Measurements from ENCODE around the gene ZNRF3.

Gene ZNRF3

DNA sequence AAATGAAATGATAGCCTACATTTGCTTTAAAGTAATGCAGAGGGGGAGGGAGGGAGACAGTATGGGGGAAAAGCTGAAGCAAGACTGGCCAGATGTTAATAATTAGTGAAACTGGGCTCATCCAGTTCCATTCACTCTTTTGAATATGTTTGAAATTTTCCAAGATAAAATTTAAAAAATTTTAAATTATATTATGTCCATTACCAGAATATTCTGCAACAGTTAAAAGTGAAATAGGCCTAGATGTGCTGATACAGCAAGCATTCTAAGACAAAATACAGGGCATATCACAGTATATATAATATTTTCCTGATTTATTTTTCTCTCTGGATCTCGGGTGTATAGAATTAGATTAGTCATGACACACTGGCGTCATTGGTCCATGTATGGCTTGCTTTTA lies 13.6 kb upstream of the ZNRF3 start:
- Histone ChIP-seq H3F3A (ENCODE audit: insufficient read depth) (no peaks in the 10 kb centered on the region), H3K4me2 (ENCODE audit: low read depth, low read length, poor library complexity, severe bottlenecking) (no peak overlapping the region), H2AFZ (ENCODE audit: low read depth, low read length, severe bottlenecking) (no peak overlapping the region), H3K79me2 (ENCODE audit: insufficient read depth, low read length) (no peaks in the 10 kb centered on the region), H3K27ac (ENCODE audit: low read depth, low read length) (no peak overlapping the region), H3K27me3 (ENCODE audit: low read length) (no peaks in the 10 kb centered on the region), H3K9me2 (replicated peaks; ENCODE audit: insufficient read depth, low read length) (no peaks in the 10 kb centered on the region), H3K9ac (ENCODE audit: low read length) (no peak overlapping the region), H4K20me1 (ENCODE audit: low read depth, low read length) (no peaks in the 10 kb centered on the region), H3K36me3 (ENCODE audit: low read length) (no peaks in the 10 kb centered on the region), H3K4me3 (ENCODE audit: insufficient read depth, low read length, poor library complexity, severe bottlenecking) (no peak overlapping the region), H3K9me3 (ENCODE audit: insufficient read depth, low read length) (no peaks in the 10 kb centered on the region)
- no peak for TF ChIP-seq EZH2phosphoT487 (conservative IDR thresholded peaks at IDR 0.05; ENCODE audit: low read length)
- TF ChIP-seq, protein P1, sequence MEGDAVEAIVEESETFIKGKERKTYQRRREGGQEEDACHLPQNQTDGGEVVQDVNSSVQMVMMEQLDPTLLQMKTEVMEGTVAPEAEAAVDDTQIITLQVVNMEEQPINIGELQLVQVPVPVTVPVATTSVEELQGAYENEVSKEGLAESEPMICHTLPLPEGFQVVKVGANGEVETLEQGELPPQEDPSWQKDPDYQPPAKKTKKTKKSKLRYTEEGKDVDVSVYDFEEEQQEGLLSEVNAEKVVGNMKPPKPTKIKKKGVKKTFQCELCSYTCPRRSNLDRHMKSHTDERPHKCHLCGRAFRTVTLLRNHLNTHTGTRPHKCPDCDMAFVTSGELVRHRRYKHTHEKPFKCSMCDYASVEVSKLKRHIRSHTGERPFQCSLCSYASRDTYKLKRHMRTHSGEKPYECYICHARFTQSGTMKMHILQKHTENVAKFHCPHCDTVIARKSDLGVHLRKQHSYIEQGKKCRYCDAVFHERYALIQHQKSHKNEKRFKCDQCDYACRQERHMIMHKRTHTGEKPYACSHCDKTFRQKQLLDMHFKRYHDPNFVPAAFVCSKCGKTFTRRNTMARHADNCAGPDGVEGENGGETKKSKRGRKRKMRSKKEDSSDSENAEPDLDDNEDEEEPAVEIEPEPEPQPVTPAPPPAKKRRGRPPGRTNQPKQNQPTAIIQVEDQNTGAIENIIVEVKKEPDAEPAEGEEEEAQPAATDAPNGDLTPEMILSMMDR (IDR thresholded peaks at IDR 0.05; ENCODE audit: insufficient read depth, low read length, poor library complexity, severe bottlenecking), result no peak

DNA sequence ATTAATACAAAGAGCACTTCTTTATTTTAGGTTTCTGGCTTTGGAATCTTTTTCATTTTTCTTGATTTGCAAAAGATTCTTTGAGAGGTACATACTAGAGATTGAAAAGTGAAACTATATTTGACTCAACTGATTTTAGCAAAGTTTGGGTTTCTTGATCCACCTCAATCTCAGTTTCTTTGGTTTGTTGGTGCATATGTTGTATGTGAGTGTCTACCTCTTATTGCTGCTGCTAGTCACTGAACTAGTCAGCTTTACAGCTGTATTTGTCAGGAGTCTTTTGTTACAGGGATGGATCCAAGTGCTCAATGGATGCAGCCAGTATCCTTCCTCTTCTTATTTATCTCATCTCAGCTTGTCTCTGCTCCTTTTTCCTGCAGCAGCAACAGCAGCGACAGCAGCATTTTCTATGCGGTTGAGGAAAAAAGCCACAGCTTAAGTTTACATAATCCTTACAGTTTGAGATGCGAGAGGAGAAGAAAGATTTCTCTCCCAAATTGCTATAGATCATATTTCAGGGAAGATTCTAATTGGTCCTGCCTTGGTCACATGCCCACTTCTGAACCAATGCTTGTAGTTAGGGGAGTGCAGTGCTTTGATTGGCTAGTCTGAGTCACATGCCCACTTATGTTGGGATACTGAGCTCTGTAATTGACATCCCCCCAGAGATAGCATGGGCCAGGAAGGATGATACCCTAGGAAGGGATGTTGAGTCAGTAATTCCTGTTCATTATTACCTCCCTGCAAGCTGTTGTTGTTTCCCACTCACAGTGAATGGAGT lies 10.0 kb upstream of the ZNRF3 start:
- no peaks in the 10 kb centered on the region for H3K9me2 ChIP-seq (replicated peaks; ENCODE audit: insufficient read depth, low read length)
- no peaks in the 10 kb centered on the region for H3F3A ChIP-seq (ENCODE audit: insufficient read depth)
- H2AFZ ChIP-seq (ENCODE audit: low read depth, low read length, severe bottlenecking), result no peak overlapping the region
- no peak overlapping the region for H3K27ac ChIP-seq (ENCODE audit: low read depth, low read length)
- H3K27me3 ChIP-seq (ENCODE audit: low read length), result no peaks in the 10 kb centered on the region
- H3K9ac ChIP-seq (ENCODE audit: low read length), result no peak overlapping the region
- TF ChIP-seq EZH2phosphoT487 (conservative IDR thresholded peaks at IDR 0.05; ENCODE audit: low read length), result no peak
- TF ChIP-seq, protein P1 (IDR thresholded peaks at IDR 0.05; ENCODE audit: insufficient read depth, low read length, poor library complexity, severe bottlenecking), result no peak
- no peaks in the 10 kb centered on the region for H3K36me3 ChIP-seq (ENCODE audit: low read length)
- H3K79me2 ChIP-seq (ENCODE audit: insufficient read depth, low read length), result no peaks in the 10 kb centered on the region
- no peaks in the 10 kb centered on the region for H4K20me1 ChIP-seq (ENCODE audit: low read depth, low read length)
- H3K9me3 ChIP-seq (ENCODE audit: insufficient read depth, low read length), result no peaks in the 10 kb centered on the region
- H3K4me3 ChIP-seq (ENCODE audit: insufficient read depth, low read length, poor library complexity, severe bottlenecking), result no peak overlapping the region
- no peak overlapping the region for H3K4me2 ChIP-seq (ENCODE audit: low read depth, low read length, poor library complexity, severe bottlenecking)

DNA sequence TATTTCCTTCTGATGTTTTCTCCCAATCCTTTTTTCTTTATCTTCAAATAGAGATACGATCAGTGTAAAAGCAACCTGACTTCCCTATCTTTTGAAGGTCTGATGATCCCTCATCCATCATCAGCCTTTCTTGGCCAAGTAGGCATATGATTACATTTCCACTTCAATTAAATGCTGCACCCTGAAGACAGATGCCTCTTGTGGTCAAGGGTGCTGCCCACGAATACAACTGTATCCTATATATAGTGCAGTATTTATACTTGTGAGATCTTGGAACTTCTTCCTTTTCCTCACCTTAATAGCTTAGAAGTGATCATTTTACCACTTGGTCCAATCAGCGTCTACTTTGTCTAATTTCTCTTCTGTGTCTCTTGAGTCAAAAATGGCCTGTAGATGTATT lies 9.3 kb upstream of the ZNRF3 start:
- no peak overlapping the region for H3K4me2 ChIP-seq (ENCODE audit: low read depth, low read length, poor library complexity, severe bottlenecking)
- no peaks in the 10 kb centered on the region for H3K9me3 ChIP-seq (ENCODE audit: insufficient read depth, low read length)
- no peaks in the 10 kb centered on the region for H4K20me1 ChIP-seq (ENCODE audit: low read depth, low read length)
- no peaks in the 10 kb centered on the region for H3K36me3 ChIP-seq (ENCODE audit: low read length)
- TF ChIP-seq, protein P1 (IDR thresholded peaks at IDR 0.05; ENCODE audit: insufficient read depth, low read length, poor library complexity, severe bottlenecking), result no peak
- no peak for TF ChIP-seq EZH2phosphoT487 (conservative IDR thresholded peaks at IDR 0.05; ENCODE audit: low read length)
- H3K9ac ChIP-seq (ENCODE audit: low read length), result no peak overlapping the region
- H2AFZ ChIP-seq (ENCODE audit: low read depth, low read length, severe bottlenecking), result no peak overlapping the region
- H3K79me2 ChIP-seq (ENCODE audit: insufficient read depth, low read length), result no peaks in the 10 kb centered on the region
- no peak overlapping the region for H3K27ac ChIP-seq (ENCODE audit: low read depth, low read length)
- H3K9me2 ChIP-seq (replicated peaks; ENCODE audit: insufficient read depth, low read length), result no peaks in the 10 kb centered on the region
- H3F3A ChIP-seq (ENCODE audit: insufficient read depth), result no peaks in the 10 kb centered on the region
- H3K4me3 ChIP-seq (ENCODE audit: insufficient read depth, low read length, poor library complexity, severe bottlenecking), result no peak overlapping the region
- H3K27me3 ChIP-seq (ENCODE audit: low read length), result no peaks in the 10 kb centered on the region

Measured in SU-DHL-6 (cell line).